Breast epithelium (tissue), 4 donors: Measurements from ENCODE around the gene KLC1. TPM values are rescaled to one million over a fixed set of nuclear protein-coding genes. Genes with fewer than 3 reads are reported as not detected.

Experiments
- DNase-seq, 2 donors: peaks; one replicate each; pipeline ENCODE4 v3.0.0-alpha.2; 2019; ENCODE audit warnings: low spot score in 2 of 2
- H3K27ac ChIP-seq, 2 donors: fragments of 200-600 bp; sonication (generic) in 1 of 2; one replicate each; pipeline ENCODE4 v1.5.1; 2016 to 2019; ENCODE audit warnings: mild to moderate bottlenecking in 1 of 2
- H3K27me3 ChIP-seq, 2 donors: fragments of 200-600 bp; sonication (generic) in 1 of 2; one replicate each; pipeline versions ENCODE4 v1.5.1 to v1.6.0; 2017 to 2019; ENCODE audit warnings: control low read depth in 1 of 2, mild to moderate bottlenecking in 1 of 2
- H3K36me3 ChIP-seq: fragments of 200-600 bp; one replicate; pipeline ENCODE4 v1.5.1; 2019
- H3K4me1 ChIP-seq, 2 donors: fragments of 200-600 bp; sonication (generic); one replicate each; pipeline ENCODE4 v1.5.1; 2016 to 2019; ENCODE audit warnings: control low read depth in 1 of 2
- H3K4me3 ChIP-seq, 3 donors: fragments of 200-600 bp; sonication (generic); 1 replicate in 2 of 3; 2 replicates in 1 of 3; pipeline ENCODE4 v1.5.1; 2016 to 2019; ENCODE audit warnings: mild to moderate bottlenecking in 3 of 3, moderate library complexity in 2 of 3
- H3K9me3 ChIP-seq, 2 donors: fragments of 200-600 bp; sonication (generic) in 1 of 2; one replicate each; pipeline ENCODE4 v1.5.1; 2016 to 2019; ENCODE audit warnings: control low read depth in 1 of 2
- POLR2A ChIP-seq: fragments of 450-650 bp; IDR thresholded peaks from one replicate; pipeline ENCODE4 v1.6.1; 2016; ENCODE audit warnings: antibody characterized with exemption, mild to moderate bottlenecking, moderate library complexity
- POLR2AphosphoS5 ChIP-seq, 3 donors: sonication (generic); formaldehyde crosslinking; IDR thresholded peaks; one replicate each; pipeline ENCODE4 v1.6.1; 2017; ENCODE audit warnings: antibody characterized with exemption in 3 of 3
- intact Hi-C: fragments of 100-400 bp; cut with DNase I; formaldehyde crosslinking; loops from one replicate; pipeline ENCODE4 v1.15.1; 2023; ENCODE audit warnings: low total_unique reads
- total RNA-seq, 3 donors: library from RNA; depleted of rRNA; stranded (reverse); fragments of >200 nt; gene quantifications; one replicate each; pipeline ENCODE4 v1.1.0, GENCODE V29; 2016
- TF ChIP-seq, protein P1 (sequence below), 3 donors: fragments of 450-650 bp; IDR thresholded peaks; one replicate each; pipeline ENCODE4 v1.5.1; 2016 to 2017; ENCODE audit warnings: antibody characterized with exemption in 3 of 3, mild to moderate bottlenecking in 3 of 3, moderate library complexity in 3 of 3

KLC1 gene
- total RNA-seq, 3 donors from 2014 or later = 222 to 275 (median 253) TPM

DNA sequence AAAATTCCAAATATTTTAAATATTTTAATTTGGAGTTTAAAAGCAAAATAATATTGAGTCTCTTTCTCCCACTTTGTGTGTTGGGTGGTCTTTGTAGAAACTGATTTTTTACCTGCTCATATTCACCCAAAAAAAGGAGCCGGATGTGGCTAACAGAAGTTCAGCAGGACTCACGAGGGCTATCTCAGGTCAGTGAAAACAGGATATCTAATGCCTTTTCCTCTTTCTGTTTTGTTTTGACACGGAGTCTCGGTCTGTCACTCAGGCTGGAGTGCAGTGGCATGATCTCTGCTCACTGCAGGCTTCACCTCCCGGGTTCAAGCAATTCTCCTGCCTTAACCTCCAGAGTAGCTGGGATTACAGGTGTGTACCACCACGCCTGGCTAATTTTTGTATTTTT lies 35.4 kb upstream of the KLC1 start:
- no peaks in the 10 kb centered on the region for H3K27me3 ChIP-seq
- H3K9me3 ChIP-seq = no peaks in the 10 kb centered on the region
- no peak for TF ChIP-seq POLR2A
- TF ChIP-seq, protein P1, sequence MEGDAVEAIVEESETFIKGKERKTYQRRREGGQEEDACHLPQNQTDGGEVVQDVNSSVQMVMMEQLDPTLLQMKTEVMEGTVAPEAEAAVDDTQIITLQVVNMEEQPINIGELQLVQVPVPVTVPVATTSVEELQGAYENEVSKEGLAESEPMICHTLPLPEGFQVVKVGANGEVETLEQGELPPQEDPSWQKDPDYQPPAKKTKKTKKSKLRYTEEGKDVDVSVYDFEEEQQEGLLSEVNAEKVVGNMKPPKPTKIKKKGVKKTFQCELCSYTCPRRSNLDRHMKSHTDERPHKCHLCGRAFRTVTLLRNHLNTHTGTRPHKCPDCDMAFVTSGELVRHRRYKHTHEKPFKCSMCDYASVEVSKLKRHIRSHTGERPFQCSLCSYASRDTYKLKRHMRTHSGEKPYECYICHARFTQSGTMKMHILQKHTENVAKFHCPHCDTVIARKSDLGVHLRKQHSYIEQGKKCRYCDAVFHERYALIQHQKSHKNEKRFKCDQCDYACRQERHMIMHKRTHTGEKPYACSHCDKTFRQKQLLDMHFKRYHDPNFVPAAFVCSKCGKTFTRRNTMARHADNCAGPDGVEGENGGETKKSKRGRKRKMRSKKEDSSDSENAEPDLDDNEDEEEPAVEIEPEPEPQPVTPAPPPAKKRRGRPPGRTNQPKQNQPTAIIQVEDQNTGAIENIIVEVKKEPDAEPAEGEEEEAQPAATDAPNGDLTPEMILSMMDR (IDR thresholded peaks at IDR 0.05) = no peak
- TF ChIP-seq POLR2AphosphoS5 (IDR thresholded peaks at IDR 0.05) = no peak
- H3K4me3 ChIP-seq = peak overlapping the region in 1 of 3 donors; percentile 35
- peak overlapping the region; percentile 70 to 71 for H3K27ac ChIP-seq
- peaks cover 0 to 3% of the 10 kb centered on the region in 2 donors for H3K4me1 ChIP-seq
- intact Hi-C loops = no loop called here
- no peak for DNase-seq
- H3K36me3 ChIP-seq = no peaks in the 10 kb centered on the region

DNA sequence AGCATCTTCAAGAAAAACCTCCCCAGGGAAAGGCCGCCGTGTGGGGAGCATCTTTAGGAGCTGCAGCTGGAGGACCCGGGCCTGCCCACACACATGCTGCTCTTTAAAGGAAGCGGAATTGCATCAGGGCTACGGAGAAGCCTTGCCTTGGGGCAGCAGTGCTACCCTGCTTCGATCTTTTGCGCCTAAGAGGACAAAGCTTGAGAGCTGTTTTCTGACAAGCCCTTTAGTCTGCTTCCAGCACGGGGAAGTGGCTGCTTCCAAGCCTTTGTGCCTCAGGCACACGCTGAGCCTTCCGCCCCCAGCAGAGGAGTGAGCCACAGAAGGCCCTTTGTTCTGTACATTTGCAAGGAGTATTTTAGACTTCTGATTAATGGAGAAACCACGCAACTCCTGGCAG lies 34.7 kb upstream of the KLC1 start:
- Histone ChIP-seq H3K36me3 (no peaks in the 10 kb centered on the region), H3K9me3 (no peaks in the 10 kb centered on the region), H3K27me3 (no peaks in the 10 kb centered on the region), H3K4me3 (peak overlapping the region in 1 of 3 donors; percentile 35), H3K27ac (peak overlapping the region; percentile 70 to 71), H3K4me1 (peaks cover 0 to 3% of the 10 kb centered on the region in 2 donors)
- TF ChIP-seq, protein P1 (IDR thresholded peaks at IDR 0.05) = no peak
- peak; percentile 5 to 43 (median 15) for TF ChIP-seq POLR2AphosphoS5 (IDR thresholded peaks at IDR 0.05)
- intact Hi-C loops = loop anchor here (2.0 kb wide), 1 partner anchor 35 kb away; the partner anchor contains the start of gene KLC1
- peak in 1 of 2 donors; percentile 81 for DNase-seq

DNA sequence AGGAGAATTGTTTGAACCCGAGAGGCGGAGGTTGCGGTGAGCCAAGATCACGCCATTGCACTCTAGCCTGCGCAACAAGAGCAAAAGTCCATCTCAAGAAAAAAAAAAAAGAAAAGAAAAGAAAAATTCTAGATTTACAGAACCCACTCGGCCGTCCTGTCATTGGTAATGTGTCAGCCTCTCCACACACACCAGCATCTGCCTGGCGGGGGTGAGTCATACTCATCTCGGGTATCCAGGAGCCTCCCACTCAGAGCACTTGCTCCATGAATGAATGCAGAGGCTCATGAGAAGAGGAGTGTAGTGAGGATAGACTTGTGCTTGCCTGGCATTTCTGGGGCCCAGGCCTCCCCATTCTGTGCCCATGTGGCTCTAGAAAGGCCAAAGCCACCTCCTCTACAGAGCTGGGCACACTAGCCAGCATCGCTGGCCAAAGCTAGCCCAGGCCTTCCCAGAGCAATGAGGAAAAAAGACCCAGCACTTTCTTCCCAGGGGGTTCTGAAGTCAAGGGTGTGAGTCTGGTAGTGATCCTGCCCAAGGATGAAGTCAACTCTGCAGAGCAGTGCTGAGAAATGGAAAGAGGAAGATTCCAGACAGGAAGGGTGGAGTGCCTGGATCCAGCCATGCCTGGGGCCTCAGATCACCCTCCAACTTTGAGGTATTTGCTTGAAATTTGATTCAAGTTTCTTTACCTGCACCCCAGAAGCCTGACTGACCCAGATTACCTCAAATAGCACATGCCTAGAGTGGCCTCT lies 31.2 kb upstream of the KLC1 start:
- Histone ChIP-seq H3K36me3 (no peaks in the 10 kb centered on the region), H3K4me3 (no peak overlapping the region), H3K9me3 (no peaks in the 10 kb centered on the region), H3K27ac (no peak overlapping the region), H3K4me1 (peaks cover 0 to 3% of the 10 kb centered on the region in 2 donors), H3K27me3 (no peaks in the 10 kb centered on the region)
- intact Hi-C loops = no loop called here
- TF ChIP-seq, protein P1 (IDR thresholded peaks at IDR 0.05) = no peak
- TF ChIP-seq POLR2A (no peak), POLR2AphosphoS5 (IDR thresholded peaks at IDR 0.05) (no peak)
- DNase-seq = no peak

DNA sequence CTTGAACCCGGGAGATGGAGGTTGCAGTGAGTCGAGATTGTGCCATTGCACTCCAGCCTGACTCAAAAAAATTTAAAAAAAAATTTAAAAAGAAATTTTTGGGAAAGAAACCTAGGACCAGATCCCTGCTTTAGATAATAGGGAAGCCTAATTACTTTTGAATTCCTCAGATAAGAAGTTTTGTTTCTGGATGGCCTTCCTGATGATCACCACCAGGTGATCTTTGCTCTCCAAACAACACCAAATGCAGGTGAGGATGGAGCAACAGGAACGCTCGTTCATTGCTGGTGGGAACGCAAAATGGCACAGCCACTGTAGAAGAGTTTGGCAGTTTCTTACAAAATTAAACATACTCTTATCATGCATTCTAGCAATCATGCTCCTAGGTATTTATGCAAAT lies 28.5 kb upstream of the KLC1 start:
- Histone ChIP-seq H3K27me3 (no peaks in the 10 kb centered on the region), H3K27ac (no peak overlapping the region), H3K9me3 (no peaks in the 10 kb centered on the region), H3K36me3 (no peaks in the 10 kb centered on the region), H3K4me1 (no peaks in the 10 kb centered on the region), H3K4me3 (no peak overlapping the region)
- intact Hi-C loops = loop anchor here (2.0 to 5.0 kb wide), 2 partner anchors 38 to 1083 kb away; no protein-coding TSS in a partner anchor
- TF ChIP-seq POLR2A = no peak
- TF ChIP-seq POLR2AphosphoS5 (IDR thresholded peaks at IDR 0.05) = no peak
- TF ChIP-seq, protein P1 (IDR thresholded peaks at IDR 0.05) = no peak
- DNase-seq = no peak

DNA sequence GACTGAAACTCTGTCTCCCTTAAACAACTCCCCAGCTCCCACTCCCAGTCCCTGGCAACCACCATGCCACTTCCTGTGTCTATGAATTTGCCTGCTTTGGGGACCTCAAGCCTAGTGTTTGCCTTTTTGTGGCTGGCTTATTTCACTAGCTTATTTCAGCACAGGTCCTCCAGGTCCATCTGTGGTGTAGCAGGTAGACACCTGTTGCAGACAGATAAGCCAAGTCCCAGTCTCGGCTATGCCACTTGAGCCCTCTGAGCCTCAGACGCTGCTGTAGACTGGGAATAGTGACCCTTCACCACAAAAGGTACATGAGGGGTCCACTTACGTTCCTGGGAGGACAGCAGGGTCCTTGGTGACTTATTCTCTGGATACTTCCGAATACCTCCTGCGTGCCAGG lies 24.4 kb upstream of the KLC1 start:
- no peak for DNase-seq
- Histone ChIP-seq H3K27me3 (no peaks in the 10 kb centered on the region), H3K27ac (no peak overlapping the region), H3K9me3 (no peaks in the 10 kb centered on the region), H3K4me3 (no peak overlapping the region), H3K36me3 (no peaks in the 10 kb centered on the region), H3K4me1 (peaks cover 0 to 10% of the 10 kb centered on the region in 2 donors)
- intact Hi-C loops = loop anchor here (5.0 kb wide), 1 partner anchor 1087 kb away; no protein-coding TSS in a partner anchor
- TF ChIP-seq POLR2AphosphoS5 (IDR thresholded peaks at IDR 0.05) (no peak), POLR2A (no peak)
- TF ChIP-seq, protein P1 (IDR thresholded peaks at IDR 0.05) = no peak
